ENCODE data around the gene P2RX6. TPM values are rescaled to one million over a fixed set of nuclear protein-coding genes. Genes with fewer than 3 reads are reported as not detected.
"Not testable (repeated sequence)": the region's sequence is repeated elsewhere in the genome, so short reads cannot be mapped to it uniquely, and the experiment has no call there.

P2RX6 gene
- total RNA-seq, 2 experiments from 2014 or later = 0.22 to 0.25 TPM

DNA sequence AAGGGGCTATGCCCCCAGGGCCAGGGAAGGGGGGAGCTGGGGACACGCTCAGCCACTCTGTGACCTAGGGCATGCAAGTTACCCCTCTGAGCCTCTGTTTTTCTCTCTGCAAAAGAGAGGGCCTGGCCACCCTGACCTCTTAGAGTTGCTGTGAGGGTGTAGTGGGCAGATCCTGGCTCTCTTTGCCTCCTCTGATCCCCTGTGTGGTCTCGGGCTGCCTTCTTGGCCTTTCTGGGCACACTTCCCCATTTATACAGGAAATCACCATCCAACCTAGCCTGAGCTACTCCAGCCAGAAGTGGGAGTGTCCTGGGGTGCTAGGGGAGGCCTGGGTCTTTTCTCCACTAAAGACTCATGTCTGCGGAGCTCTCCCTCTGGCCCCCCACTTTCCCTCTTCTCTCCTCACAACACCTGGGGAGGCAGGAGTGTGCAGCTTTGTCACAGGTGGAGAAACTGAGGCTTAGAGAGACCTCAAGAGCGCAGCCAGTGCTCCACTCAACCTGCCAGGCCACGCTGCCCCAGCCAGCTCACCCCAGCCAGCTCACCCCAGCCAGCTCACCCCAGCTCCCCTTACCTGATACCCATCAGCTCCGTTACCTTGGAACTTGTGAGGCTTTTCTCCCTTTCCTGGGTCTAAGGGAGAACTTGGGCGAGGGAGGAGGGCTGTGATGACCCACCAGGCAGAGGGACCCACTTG is 46.5 kb upstream of the P2RX6 start:
- CTCF ChIA-PET = interaction anchor here (0.8 kb wide), 1 partner anchor 9 kb away, joined by 4 read pairs; no protein-coding TSS in a partner anchor
- Mint-ChIP-seq H3K36me3 (ENCODE audit: low read depth) (no peaks in the 10 kb centered on the region), H3K27ac (no peak overlapping the region), H3K4me3 (no peak overlapping the region), H3K27me3 (peaks cover 10% of the 10 kb centered on the region), H3K4me1 (ENCODE audit: low read depth) (peaks cover 6% of the 10 kb centered on the region), H3K9me3 (no peaks in the 10 kb centered on the region)
- DNase-seq (no peak), ATAC-seq (no peak)
- POLR2A ChIA-PET = no interaction called here
- intact Hi-C loops (cut with micrococcal nuclease) = no loop called here
- TF ChIP-seq, protein P1, sequence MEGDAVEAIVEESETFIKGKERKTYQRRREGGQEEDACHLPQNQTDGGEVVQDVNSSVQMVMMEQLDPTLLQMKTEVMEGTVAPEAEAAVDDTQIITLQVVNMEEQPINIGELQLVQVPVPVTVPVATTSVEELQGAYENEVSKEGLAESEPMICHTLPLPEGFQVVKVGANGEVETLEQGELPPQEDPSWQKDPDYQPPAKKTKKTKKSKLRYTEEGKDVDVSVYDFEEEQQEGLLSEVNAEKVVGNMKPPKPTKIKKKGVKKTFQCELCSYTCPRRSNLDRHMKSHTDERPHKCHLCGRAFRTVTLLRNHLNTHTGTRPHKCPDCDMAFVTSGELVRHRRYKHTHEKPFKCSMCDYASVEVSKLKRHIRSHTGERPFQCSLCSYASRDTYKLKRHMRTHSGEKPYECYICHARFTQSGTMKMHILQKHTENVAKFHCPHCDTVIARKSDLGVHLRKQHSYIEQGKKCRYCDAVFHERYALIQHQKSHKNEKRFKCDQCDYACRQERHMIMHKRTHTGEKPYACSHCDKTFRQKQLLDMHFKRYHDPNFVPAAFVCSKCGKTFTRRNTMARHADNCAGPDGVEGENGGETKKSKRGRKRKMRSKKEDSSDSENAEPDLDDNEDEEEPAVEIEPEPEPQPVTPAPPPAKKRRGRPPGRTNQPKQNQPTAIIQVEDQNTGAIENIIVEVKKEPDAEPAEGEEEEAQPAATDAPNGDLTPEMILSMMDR (IDR thresholded peaks at IDR 0.05) = no peak

DNA sequence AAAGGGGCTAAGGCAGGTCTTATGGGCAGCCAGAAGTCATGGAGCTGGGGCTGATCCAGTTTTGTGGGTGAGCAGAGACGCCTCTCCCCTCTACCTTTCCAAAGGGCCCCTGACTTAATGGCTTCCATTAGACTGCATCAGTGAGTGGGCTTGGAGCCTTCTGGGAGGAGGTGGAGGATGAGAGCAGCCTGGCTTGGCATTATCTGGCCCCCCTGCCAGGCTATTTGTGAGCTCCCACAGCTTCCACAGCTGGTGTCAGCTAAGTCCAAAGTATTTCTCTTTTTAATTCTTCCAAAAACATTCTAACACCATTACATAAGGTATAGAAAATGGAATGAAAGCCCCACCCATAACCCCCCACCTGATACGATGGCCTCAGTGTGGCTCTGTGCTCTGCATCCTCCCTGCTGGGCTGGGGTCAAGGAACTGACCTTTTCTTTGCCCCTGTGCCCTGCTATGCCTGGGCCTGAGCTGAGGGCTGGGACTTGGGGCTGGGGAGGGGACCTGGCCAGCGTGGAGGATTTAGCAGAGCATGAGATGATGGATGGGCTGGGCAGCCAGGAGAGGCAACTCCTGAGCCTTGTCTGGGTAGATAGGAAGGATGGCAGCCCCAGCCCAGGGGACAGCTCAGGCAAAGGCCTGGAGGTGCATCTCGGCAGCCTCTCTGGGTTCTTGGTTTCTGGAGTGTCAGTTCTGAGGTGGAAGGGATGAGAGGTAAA is 43.9 kb upstream of the P2RX6 start:
- Mint-ChIP-seq H3K9me3 (no peaks in the 10 kb centered on the region), H3K27ac (no peak overlapping the region), H3K27me3 (no peaks in the 10 kb centered on the region), H3K4me1 (ENCODE audit: low read depth) (no peaks in the 10 kb centered on the region), H3K4me3 (no peak overlapping the region), H3K36me3 (ENCODE audit: low read depth) (no peaks in the 10 kb centered on the region)
- ChIA-PET CTCF (interaction anchor here (1.9 to 2.2 kb wide), 2 partner anchors 10 kb away, joined by 8 to 10 read pairs; partner anchors contain the start of gene LZTR1), POLR2A (no interaction called here)
- no peak for DNase-seq
- intact Hi-C loops (cut with micrococcal nuclease) = loop anchor here (10.0 kb wide), 1 partner anchor 46 kb away; no protein-coding TSS in a partner anchor
- TF ChIP-seq, protein P1 (IDR thresholded peaks at IDR 0.05) = no peak
- no peak for ATAC-seq

DNA sequence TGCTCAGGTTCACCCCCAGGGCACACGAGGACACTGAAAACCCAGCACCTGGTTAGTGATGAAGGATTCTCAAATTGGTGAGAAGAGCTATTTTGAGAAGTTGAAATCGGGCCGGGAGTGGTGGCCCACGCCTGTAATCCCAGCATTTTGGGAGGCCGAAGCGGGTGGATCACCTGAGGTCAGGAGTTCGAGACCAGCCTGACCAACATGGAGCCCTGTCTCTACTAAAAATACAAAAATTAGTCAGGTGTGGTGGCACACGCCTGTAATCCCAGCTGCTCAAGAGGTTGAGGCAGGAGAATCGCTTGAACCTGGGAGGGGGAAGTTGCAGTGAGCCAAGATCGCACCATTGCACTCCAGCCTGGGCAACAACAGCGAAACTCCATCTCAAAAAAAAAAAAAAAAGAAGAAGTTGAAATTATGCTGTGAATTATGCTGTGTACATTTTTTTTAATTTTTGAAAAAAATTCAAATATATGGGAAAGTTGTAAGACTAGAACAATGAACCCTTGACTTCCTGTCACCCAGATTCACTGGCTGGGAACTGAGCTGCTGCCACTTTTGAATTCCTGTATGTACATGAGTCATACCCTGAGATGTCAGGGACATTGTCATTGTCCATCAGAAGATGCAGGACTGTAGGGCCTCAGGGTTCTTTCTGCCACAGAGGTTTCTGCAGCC is 42.8 kb upstream of the P2RX6 start:
- DNase-seq; H3K27me3 Mint-ChIP-seq; ATAC-seq; H3K27ac Mint-ChIP-seq; H3K4me1 Mint-ChIP-seq (ENCODE audit: low read depth); POLR2A ChIA-PET; H3K4me3 Mint-ChIP-seq; H3K36me3 Mint-ChIP-seq (ENCODE audit: low read depth); H3K9me3 Mint-ChIP-seq: not testable (repeated sequence)
- intact Hi-C loops (cut with micrococcal nuclease) = loop anchor here (10.0 kb wide), 1 partner anchor 47 kb away; no protein-coding TSS in a partner anchor
- CTCF ChIA-PET = interaction anchor here (1.9 to 2.2 kb wide), 2 partner anchors 9 to 11 kb away, joined by 8 to 10 read pairs; partner anchors contain the start of gene LZTR1

DNA sequence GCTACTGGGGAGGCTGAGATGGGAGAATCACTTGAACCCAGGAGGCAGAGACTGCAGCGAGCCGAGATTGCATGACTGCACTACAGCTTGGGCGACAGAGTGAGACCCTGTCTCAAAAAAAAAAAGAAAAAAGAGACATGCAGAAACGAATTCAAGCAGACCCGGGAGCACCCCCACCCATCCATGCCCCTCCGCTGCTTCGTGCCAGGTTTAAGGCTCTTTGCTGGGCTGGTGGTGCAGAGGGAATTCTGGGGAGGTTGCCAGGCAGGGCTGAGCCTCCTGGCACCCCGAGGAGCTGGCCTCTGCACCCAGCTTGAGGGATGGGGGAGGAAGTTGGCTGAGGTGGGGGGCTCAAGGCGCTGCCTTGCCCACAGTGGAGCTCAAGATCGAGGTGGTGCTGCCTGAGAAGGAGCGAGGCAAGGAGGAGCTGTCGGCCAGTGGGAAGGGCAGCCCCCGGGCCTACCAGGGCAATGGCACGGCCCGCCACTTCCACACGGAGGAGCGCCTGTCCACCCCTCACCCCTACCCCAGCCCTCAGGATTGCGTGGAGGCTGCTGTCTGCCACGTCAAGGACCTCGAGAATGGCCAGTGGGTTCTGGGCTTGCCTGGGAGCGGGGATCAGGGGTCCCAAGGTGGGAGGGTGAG is 41.9 kb upstream of the P2RX6 start:
- no peaks in the 10 kb centered on the region for H3K27me3 Mint-ChIP-seq
- intact Hi-C loops (cut with micrococcal nuclease) = loop anchor here (10.0 kb wide), 1 partner anchor 48 kb away; no protein-coding TSS in a partner anchor
- TF ChIP-seq, protein P1 (IDR thresholded peaks at IDR 0.05) = no peak
- no peak for DNase-seq
- ChIA-PET CTCF (interaction anchor here (0.9 to 2.2 kb wide), 3 partner anchors 9 to 12 kb away, joined by 3 to 10 read pairs (median 3); partner anchors contain the start of gene LZTR1), POLR2A (no interaction called here)
- ATAC-seq = no peak
- no peak overlapping the region for H3K4me3 Mint-ChIP-seq
- H3K27ac Mint-ChIP-seq = no peak overlapping the region
- H3K36me3 Mint-ChIP-seq (ENCODE audit: low read depth) = no peaks in the 10 kb centered on the region
- H3K4me1 Mint-ChIP-seq (ENCODE audit: low read depth) = no peaks in the 10 kb centered on the region
- no peaks in the 10 kb centered on the region for H3K9me3 Mint-ChIP-seq

All from activated CD8-positive, alpha-beta T cell treated with anti-CD3 and anti-CD28 coated beads for 36 hours (primary cell).